ENCODE measurements around the gene BEND3.

DNA sequence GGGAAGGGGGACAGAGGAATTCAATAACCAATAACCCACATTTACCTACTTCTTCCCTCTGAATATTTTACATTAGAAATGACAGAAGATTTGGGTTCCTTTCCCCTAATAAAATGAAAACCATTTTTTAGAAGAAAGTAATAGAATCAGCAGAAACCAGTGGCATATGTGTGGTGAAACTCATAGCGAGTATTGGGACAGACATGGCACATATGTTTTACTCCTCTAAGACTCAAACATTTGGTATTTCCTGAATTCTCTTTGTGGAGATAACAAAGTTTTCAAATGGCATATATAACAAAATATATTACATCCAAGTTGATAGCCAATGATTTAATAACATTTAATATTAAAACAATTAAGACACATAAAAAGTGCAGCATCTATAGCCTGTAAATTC is 12.9 kb upstream of the BEND3 start:
- TF ChIP-seq, protein P1, sequence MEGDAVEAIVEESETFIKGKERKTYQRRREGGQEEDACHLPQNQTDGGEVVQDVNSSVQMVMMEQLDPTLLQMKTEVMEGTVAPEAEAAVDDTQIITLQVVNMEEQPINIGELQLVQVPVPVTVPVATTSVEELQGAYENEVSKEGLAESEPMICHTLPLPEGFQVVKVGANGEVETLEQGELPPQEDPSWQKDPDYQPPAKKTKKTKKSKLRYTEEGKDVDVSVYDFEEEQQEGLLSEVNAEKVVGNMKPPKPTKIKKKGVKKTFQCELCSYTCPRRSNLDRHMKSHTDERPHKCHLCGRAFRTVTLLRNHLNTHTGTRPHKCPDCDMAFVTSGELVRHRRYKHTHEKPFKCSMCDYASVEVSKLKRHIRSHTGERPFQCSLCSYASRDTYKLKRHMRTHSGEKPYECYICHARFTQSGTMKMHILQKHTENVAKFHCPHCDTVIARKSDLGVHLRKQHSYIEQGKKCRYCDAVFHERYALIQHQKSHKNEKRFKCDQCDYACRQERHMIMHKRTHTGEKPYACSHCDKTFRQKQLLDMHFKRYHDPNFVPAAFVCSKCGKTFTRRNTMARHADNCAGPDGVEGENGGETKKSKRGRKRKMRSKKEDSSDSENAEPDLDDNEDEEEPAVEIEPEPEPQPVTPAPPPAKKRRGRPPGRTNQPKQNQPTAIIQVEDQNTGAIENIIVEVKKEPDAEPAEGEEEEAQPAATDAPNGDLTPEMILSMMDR (IDR thresholded peaks at IDR 0.05) = no peak
- TF ChIP-seq POLR2A (IDR thresholded peaks at IDR 0.05; ENCODE audit: low read depth) = no peak
- TF ChIP-seq POLR2AphosphoS5 (IDR thresholded peaks at IDR 0.05) = no peak

All from esophagus muscularis mucosa (tissue), 3 donors.